GM21528 (cell line): ENCODE measurements around the gene UPB1.
"Not testable (repeated sequence)": the region's sequence is repeated elsewhere in the genome, so short reads cannot be mapped to it uniquely, and the experiment has no call there.

ENCODE experiments used
- ATAC-seq: cut with Tn5 transposase; IDR thresholded peaks from one replicate; pipeline ENCODE4 v1.9.1; 2021; ENCODE audit warnings: mild to moderate bottlenecking, moderate library complexity; ENCODE audit not compliant: unreplicated experiment, low FRiP score

Gene UPB1

GRCh38 chr22:24474649-24475255 is 20.4 kb upstream of the UPB1 start:
- ATAC-seq = no peak

GRCh38 chr22:24481641-24482040 is 13.5 kb upstream of the UPB1 start:
- ATAC-seq = no peak

- ATAC-seq = no peak
Observed at GRCh38 chr22:24482575-24482974, 12.6 kb upstream of the UPB1 start.

- ATAC-seq = no peak
Observed at GRCh38 chr22:24482998-24483397, 12.1 kb upstream of the UPB1 start.

- ATAC-seq = no peak
Observed at GRCh38 chr22:24483976-24484545, 11.1 kb upstream of the UPB1 start.

- ATAC-seq = no peak
Observed at GRCh38 chr22:24485170-24485569, 10.0 kb upstream of the UPB1 start.

- ATAC-seq = no peak
Observed at GRCh38 chr22:24485608-24486007, 9.5 kb upstream of the UPB1 start.

GRCh38 chr22:24486501-24486921 is 8.6 kb upstream of the UPB1 start:
- ATAC-seq = no peak

GRCh38 chr22:24489011-24489410 is 6.1 kb upstream of the UPB1 start:
- ATAC-seq = no peak

- ATAC-seq = not testable (repeated sequence)
Observed at GRCh38 chr22:24489434-24489833, 5.7 kb upstream of the UPB1 start.

- no peak for ATAC-seq
Observed at GRCh38 chr22:24492391-24492790, 2.7 kb upstream of the UPB1 start.

GRCh38 chr22:24494167-24494527 is 985 bp upstream of the UPB1 start:
- no peak for ATAC-seq

- ATAC-seq = no peak
Observed at GRCh38 chr22:24495365-24495675, 188 bp downstream of the UPB1 start.

- no peak for ATAC-seq
Observed at GRCh38 chr22:24496234-24496633, 1.1 kb downstream of the UPB1 start.

- ATAC-seq = no peak
Observed at GRCh38 chr22:24496661-24497060, 1.5 kb downstream of the UPB1 start.

GRCh38 chr22:24497841-24498258 is 2.7 kb downstream of the UPB1 start:
- ATAC-seq = no peak

- ATAC-seq = no peak
Observed at GRCh38 chr22:24498824-24499223, 3.7 kb downstream of the UPB1 start.

GRCh38 chr22:24499706-24500276 is 4.7 kb downstream of the UPB1 start:
- ATAC-seq = no peak

GRCh38 chr22:24500277-24500820 is 5.2 kb downstream of the UPB1 start:
- ATAC-seq = no peak

- ATAC-seq = no peak
Observed at GRCh38 chr22:24501301-24502005, 6.3 kb downstream of the UPB1 start.

GRCh38 chr22:24502034-24502433 is 6.9 kb downstream of the UPB1 start:
- no peak for ATAC-seq

- ATAC-seq = no peak
Observed at GRCh38 chr22:24502541-24502940, 7.4 kb downstream of the UPB1 start.
